Stimulated activated CD4-positive, alpha-beta T cell treated with anti-CD3 and anti-CD28 coated beads, Interleukin-15, amount 100 ng/mL, for 24 hours (primary cell): ENCODE results near the gene RIOX2.
"Not testable (repeated sequence)": the region's sequence is repeated elsewhere in the genome, so short reads cannot be mapped to it uniquely, and the experiment has no call there.

Experiments
- DNase-seq: peaks from one replicate; pipeline ENCODE4 v3.0.0-alpha.2; 2020

Gene RIOX2

GRCh38 chr3:97950360-97950759, 21.9 kb downstream of the RIOX2 start:
- DNase-seq = no peak

GRCh38 chr3:97949743-97950142, 22.5 kb downstream of the RIOX2 start:
- DNase-seq = no peak

GRCh38 chr3:97949110-97949485, 23.1 kb downstream of the RIOX2 start:
- DNase-seq = no peak

DNA sequence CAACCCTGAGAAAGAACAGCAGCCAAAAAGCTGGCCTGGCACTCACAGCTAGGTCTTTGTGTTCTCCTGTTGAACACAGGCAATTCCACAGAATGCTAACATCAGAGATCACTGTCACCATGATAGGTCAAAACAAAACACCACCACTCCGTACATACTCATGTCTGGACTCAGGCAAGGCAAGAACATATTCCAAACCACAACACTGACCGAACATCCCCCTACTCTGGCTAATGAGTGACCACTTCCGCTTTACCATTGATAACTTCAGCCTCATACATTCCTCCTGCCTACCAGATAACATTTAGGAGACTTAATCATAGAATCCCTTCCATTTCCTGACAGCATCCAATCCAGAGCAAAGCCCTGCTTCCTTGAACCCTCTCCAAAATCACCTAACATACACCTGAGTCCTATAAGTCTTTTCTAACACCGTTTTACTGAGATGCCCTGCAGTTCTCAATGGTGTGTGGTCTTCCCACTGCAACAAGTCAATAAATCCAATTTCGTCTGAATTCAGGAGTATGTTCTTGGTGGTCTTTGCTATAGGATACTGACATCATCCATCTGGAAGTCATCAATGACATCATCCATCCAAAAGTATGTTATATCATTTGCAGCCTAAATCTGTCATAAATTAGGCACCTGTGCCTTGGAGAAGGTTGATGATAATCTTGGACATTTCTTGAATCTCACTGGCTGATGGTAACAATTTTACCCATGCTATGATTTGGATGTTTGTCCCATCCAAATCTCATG, 23.7 kb downstream of the RIOX2 start:
- DNase-seq = no peak

GRCh38 chr3:97942801-97943546, 29.3 kb downstream of the RIOX2 start:
- DNase-seq = no peak

GRCh38 chr3:97940034-97940433, 32.2 kb downstream of the RIOX2 start:
- DNase-seq = no peak

GRCh38 chr3:97939401-97939800, 32.8 kb downstream of the RIOX2 start:
- no peak for DNase-seq

DNA sequence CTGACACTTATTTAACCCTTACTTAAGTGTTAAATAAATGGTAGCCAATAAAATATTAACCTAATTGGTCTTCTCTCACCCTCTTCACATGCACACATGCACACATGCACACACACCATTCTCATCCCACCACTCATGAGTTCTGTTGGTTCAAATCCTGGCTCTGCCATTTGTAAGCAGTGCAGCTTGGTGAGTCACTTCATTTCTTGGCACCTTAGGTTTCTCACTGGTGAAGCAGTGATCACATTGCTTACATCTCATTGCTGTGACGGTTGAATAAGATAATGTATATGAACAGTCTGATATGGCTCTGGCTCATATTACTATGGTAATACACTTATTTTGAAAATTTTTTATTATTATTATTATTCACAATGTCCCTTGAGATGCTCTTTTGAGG, 33.8 kb downstream of the RIOX2 start:
- DNase-seq = no peak

GRCh38 chr3:97937205-97937604, 35.0 kb downstream of the RIOX2 start:
- no peak for DNase-seq

- DNase-seq = no peak
These were observed 36.4 kb downstream of the RIOX2 start for GRCh38 chr3:97935842-97936241.

DNA sequence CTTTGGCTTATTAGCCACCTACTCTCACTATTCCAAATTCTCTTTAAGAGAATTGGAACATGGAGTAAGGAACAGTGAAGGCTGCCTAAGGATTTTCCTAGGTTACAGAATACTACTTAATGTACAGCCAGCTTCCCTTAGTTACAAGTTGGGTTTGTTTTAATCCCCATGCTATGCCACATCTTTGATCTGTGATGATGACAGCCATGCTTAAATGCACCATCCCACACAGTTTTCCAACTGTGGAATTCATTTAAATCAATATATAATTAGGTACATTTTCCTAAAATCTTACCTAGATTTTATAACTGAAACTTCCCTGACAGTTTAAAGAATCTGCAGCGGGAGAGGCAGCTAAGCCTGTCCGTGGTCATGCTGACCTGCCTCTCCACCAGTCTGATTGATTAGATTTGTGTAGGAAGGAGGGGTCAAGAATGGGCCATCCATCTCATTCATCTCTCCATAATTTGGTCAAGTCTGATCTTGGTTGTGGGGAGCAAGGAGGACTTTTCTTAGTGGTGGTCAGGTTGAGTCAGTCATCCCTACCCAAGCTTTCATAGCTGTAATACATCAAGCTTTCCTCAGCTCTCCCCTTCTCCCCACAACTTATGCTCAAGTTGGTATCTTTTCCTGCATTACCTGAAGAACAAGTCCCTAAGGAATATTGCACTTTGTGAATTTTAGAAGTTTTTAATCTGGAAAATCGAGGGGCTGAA, 37.1 kb downstream of the RIOX2 start:
- DNase-seq = no peak

DNA sequence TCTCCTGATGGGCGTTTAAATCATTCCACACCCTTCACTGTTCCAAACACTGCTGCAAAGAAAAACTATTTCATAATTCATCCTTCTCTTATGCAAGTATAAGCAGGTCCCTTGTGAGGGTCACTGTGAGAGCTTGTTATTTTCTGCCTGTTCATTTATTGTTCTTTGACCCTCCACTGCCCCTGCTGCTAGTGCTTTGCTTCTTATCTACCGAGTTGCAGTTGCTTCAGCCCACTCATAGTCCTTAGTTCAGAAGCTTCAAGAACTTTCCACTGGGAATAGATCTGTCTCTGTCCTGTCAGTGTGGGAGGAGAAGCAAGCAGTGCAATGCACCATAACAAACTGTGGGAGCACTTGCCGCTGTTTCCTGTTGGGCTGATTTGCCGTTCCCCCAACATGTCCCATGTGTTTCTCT, 39.8 kb downstream of the RIOX2 start:
- no peak for DNase-seq

- no peak for DNase-seq
These were observed 41.0 kb downstream of the RIOX2 start for GRCh38 chr3:97931218-97931617.

GRCh38 chr3:97930018-97930417, 42.2 kb downstream of the RIOX2 start:
- DNase-seq = no peak

GRCh38 chr3:97928986-97929385, 43.2 kb downstream of the RIOX2 start:
- DNase-seq = no peak

DNA sequence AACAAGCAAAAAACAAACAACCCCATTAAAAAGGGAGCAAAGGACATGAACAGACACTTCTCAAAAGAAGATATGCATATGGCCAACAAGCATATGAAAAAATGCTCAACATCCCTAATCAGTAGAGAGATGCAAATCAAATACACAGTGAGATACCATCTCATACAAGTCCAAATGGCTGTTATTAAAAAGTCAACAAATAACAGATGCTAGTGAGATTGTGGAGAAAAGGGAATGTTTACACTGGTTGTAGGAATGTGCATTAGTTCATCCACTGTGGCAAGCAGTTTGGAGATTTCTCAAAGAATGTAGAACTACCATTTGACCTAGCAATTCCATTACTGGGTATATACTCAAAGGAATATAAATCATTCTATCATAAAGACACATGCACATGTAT, 44.5 kb downstream of the RIOX2 start:
- no peak for DNase-seq

- DNase-seq = no peak
These were observed 54.3 kb downstream of the RIOX2 start for GRCh38 chr3:97917813-97918536.

DNA sequence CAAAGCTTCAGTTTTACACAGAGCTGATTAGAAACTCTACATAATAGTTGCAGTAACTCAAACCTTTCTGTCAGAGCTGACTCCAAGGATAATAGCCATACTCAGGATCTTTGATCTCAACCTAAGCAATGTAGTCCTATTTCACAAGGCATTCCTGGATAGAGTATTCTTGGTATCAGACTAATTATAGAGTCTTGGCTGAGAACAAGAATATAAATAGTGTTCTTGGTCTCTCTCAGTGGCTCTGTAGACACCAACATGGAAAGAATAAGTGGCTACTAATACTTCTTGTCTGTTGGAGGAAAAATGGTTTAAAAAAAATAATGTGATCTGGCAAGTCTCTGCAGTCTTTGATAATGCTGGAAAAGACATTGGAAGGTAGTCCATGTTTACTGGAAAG, 55.7 kb downstream of the RIOX2 start:
- no peak for DNase-seq

GRCh38 chr3:97914388-97914787, 57.8 kb downstream of the RIOX2 start:
- no peak for DNase-seq

GRCh38 chr3:97911459-97911858, 60.8 kb downstream of the RIOX2 start:
- no peak for DNase-seq

DNA sequence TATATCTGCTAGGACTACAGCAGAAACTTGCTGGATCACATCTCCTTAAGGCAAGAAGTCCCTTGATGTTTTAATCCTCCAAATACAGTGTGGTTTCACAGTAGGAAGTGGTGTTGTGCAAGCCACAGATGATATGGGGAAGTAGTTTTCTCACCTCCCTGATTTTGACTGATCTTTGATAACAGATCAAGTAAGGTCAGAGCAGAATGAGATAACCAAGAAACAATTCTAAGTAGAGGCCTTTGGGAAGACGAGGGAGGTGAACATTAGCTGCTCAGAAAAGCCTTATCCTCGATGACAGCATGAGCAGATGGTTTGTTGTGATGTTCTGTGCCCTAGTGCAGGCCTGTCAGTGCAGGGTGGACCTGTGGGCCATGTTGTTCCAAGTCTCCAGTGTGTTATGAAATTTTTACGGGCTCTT, 61.3 kb downstream of the RIOX2 start:
- no peak for DNase-seq

DNA sequence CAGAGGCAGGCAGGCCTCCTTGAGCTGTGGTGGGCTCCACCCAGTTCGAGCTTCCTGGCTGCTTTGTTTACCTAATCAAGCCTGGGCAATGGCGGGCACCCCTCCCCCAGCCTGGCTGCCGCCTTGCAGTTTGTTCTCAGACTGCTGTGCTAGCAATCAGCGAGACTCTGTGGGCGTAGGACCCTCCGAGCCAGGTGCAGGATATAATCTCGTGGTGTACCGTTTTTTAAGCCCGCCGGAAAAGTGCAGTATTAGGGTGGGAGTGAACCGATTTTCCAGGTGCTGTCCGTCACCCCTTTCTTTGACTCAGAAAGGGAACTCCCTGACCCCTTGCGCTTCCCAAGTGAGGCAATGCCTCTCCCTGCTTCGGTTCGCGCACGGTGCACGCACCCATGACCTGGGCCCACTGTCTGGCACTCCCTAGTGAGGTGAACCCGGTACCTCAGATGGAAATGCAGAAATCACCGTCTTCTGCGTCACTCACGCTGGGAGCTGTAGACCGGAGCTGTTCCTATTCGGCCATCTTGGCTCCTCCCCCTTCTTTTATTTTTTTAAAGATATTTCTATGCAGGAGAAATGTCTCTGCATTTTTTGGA, 61.9 kb downstream of the RIOX2 start:
- peak; percentile 3 for DNase-seq

DNA sequence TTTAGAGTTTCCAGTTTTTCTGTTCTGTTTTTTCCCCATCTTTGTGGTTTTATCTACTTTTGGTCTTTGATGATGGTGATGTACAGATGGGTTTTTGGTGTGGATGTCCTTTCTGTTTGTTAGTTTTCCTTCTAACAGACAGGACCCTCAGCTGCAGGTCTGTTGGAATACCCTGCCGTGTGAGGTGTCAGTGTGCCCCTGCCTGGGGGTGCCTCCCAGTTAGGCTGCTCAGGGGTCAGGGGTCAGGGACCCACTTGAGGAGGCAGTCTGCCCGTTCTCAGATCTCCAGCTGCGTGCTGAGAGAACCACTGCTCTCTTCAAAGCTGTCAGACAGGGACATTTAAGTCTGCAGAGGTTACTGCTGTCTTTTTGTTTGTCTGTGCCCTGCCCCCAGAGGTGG, 62.4 kb downstream of the RIOX2 start:
- not testable (repeated sequence) for DNase-seq
